Endothelial cell of umbilical vein (primary cell): ENCODE data around the gene KCNIP1. TPM values are rescaled to one million over a fixed set of nuclear protein-coding genes. Genes with fewer than 3 reads are reported as not detected.

Experiments used
- BruUV-seq: library from RNA; stranded (reverse); fragments of 400-500 nt; replicated peaks from 2 replicates; lab custom pipeline; 2021; lab: Mats Ljungman, UMichigan
- CTCF ChIA-PET: fragments of 300-600, 350-600 bp; sonication (Branson Sonifier 250); formaldehyde crosslinking; loops from one replicate; lab custom pipeline; 2021; ENCODE audit warnings: antibody characterized with exemption, inconsistent platforms; lab: Charles Lee
- POLR2A ChIA-PET: fragments of 300-600, 350-600 bp; sonication (Branson Sonifier 250); formaldehyde crosslinking; loops from one replicate; lab custom pipeline; 2021; ENCODE audit warnings: antibody characterized with exemption, inconsistent platforms; lab: Charles Lee
- DNase-seq: peaks from one replicate; pipeline ENCODE4 v3.0.0-alpha.2; 2011; ENCODE audit warnings: low read depth, low spot score
- FAIRE-seq: peaks from 2 replicates; lab custom pipeline; 2011; peaks lifted over from hg19 to GRCh38; lab: Jason Lieb, UNC
- H2AFZ ChIP-seq: 2 replicates; pipeline ENCODE4 v1.6.0; 2012; ENCODE audit warnings: low read depth, low read length, control low read depth, inconsistent platforms
- H3K27ac ChIP-seq: 2 replicates; pipeline ENCODE4 v1.5.1; 2011; ENCODE audit warnings: low read depth, mild to moderate bottlenecking, control low read depth, low read length, moderate library complexity; ENCODE audit not compliant: insufficient read depth
- H3K27me3 ChIP-seq, 2 experiments: 2 replicates each; pipeline versions ENCODE4 v1.6.0 to v1.6.1; 2011; ENCODE audit warnings: low read length in 2 of 2, mixed read lengths in 1 of 2; ENCODE audit not compliant: control insufficient read depth in 2 of 2, insufficient read depth in 2 of 2
- H3K36me3 ChIP-seq, 2 experiments: 2 replicates in 1 of 2; 3 replicates in 1 of 2; pipeline ENCODE4 v1.5.1; 2011; ENCODE audit warnings: low read length in 2 of 2, mild to moderate bottlenecking in 1 of 2, moderate library complexity in 1 of 2; ENCODE audit not compliant: control insufficient read depth in 2 of 2, insufficient read depth in 2 of 2; ENCODE audit errors: extremely low read depth in 1 of 2
- H3K4me1 ChIP-seq: 3 replicates; pipeline ENCODE4 v1.5.1; 2011; ENCODE audit warnings: mild to moderate bottlenecking, low read length; ENCODE audit not compliant: control insufficient read depth, insufficient read depth; ENCODE audit errors: extremely low read depth
- H3K4me2 ChIP-seq: 2 replicates; pipeline ENCODE4 v1.6.1; 2011; ENCODE audit warnings: low read length, control low read depth, mixed read lengths; ENCODE audit not compliant: insufficient read depth
- H3K4me3 ChIP-seq, 3 experiments: fragments of 200-600 bp in 1 of 3; sonication (generic), shearing (Covaris generic) in 1 of 3; replicated peaks in 1 of 3; 2 replicates each; pipeline ENCODE4 v1.5.1; 2011 to 2016; ENCODE audit warnings: control low read depth in 3 of 3, low read length in 3 of 3, mild to moderate bottlenecking in 2 of 3, inconsistent platforms in 1 of 3, low read depth in 1 of 3, moderate library complexity in 1 of 3; ENCODE audit not compliant: insufficient read depth in 1 of 3
- H3K79me2 ChIP-seq: 2 replicates; pipeline ENCODE4 v1.6.0; 2012; ENCODE audit warnings: low read length, inconsistent platforms; ENCODE audit not compliant: control insufficient read depth, insufficient read depth
- H3K9ac ChIP-seq: replicated peaks from 2 replicates; pipeline ENCODE3; 2011; ENCODE audit warnings: low read length, control low read depth; ENCODE audit not compliant: insufficient read depth; ENCODE audit errors: extremely low read depth
- H3K9me1 ChIP-seq: replicated peaks from 3 replicates; pipeline ENCODE4 v1.6.0; 2011; ENCODE audit warnings: mild to moderate bottlenecking, low read length; ENCODE audit not compliant: control insufficient read depth, insufficient read depth; ENCODE audit errors: extremely low read depth
- H3K9me3 ChIP-seq: replicated peaks from 2 replicates; pipeline ENCODE4 v1.5.1; 2012; ENCODE audit warnings: low read length, inconsistent platforms; ENCODE audit not compliant: control insufficient read depth, insufficient read depth
- H4K20me1 ChIP-seq: replicated peaks from 2 replicates; pipeline ENCODE3; 2011; ENCODE audit warnings: mild to moderate bottlenecking, low read length; ENCODE audit not compliant: control insufficient read depth, insufficient read depth; ENCODE audit errors: extremely low read depth
- EZH2 ChIP-seq: IDR thresholded peaks from 2 replicates; pipeline ENCODE4 v1.6.1; 2012; ENCODE audit warnings: borderline replicate concordance, low read depth, mild to moderate bottlenecking, moderate library complexity, low read length, inconsistent platforms; ENCODE audit not compliant: severe bottlenecking
- FOS ChIP-seq: IDR thresholded peaks from 2 replicates; pipeline ENCODE4 v1.6.1; 2011; ENCODE audit warnings: mild to moderate bottlenecking, low read length, moderate library complexity, borderline replicate concordance; ENCODE audit not compliant: insufficient read depth
- JUN ChIP-seq: IDR thresholded peaks from 2 replicates; pipeline ENCODE4 v1.6.1; 2011; ENCODE audit warnings: borderline replicate concordance, low read depth; ENCODE audit not compliant: insufficient read length, insufficient read depth
- MYC ChIP-seq: IDR thresholded peaks from one replicate; pipeline ENCODE4 v1.6.1; 2011; ENCODE audit warnings: mild to moderate bottlenecking, low read depth, low read length
- POLR2A ChIP-seq: IDR thresholded peaks from 2 replicates; pipeline ENCODE4 v1.6.1; 2012; ENCODE audit warnings: low read depth, mild to moderate bottlenecking, control low read depth, low read length
- POLR2AphosphoS5 ChIP-seq: IDR thresholded peaks from 2 replicates; pipeline ENCODE4 v1.6.1; 2012; ENCODE audit warnings: low read depth, mild to moderate bottlenecking, control low read depth, low read length, moderate library complexity; ENCODE audit not compliant: insufficient read depth
- dilution Hi-C: fragments of 300-500 bp; cut with MboI; formaldehyde crosslinking; loops from one replicate; pipeline ENCODE4 v1.15.0; 2019; ENCODE audit warnings: low sequenced_read_pairs; ENCODE audit not compliant: extremely low pct_ligation_motif_present
- intact Hi-C: fragments of 100-400 bp; cut with micrococcal nuclease; formaldehyde crosslinking; loops from one replicate; pipeline ENCODE4 v1.10.0; 2022
- polyA plus RNA-seq, 4 experiments: library from polyadenylated mRNA; depleted of rRNA in 3 of 4; stranded (reverse) in 3 of 4; unstranded in 1 of 4; fragments of >200 nt; gene quantifications; 2 replicates each; pipeline versions ENCODE4 v1.2.1 to v1.2.3, GENCODE V29; 2011 to 2012; ENCODE audit warnings: missing spikeins in 1 of 4
- total RNA-seq: library from RNA; stranded (reverse); gene quantifications from 2 replicates; pipeline ENCODE4 v1.2.3, GENCODE V29; 2021
- TF ChIP-seq, protein P1 (sequence below): IDR thresholded peaks from 2 replicates; pipeline ENCODE4 v1.6.1; 2011; ENCODE audit not compliant: insufficient read depth, insufficient read length
- TF ChIP-seq, protein P2 (sequence below), 2 donors: IDR thresholded peaks; 1 replicate in 1 of 2; 2 replicates in 1 of 2; pipeline ENCODE4 v1.5.1; 2011; ENCODE audit warnings: low read length in 2 of 2, mild to moderate bottlenecking in 2 of 2, moderate library complexity in 2 of 2, control low read depth in 1 of 2, inconsistent platforms in 1 of 2, low read depth in 1 of 2; ENCODE audit not compliant: insufficient read depth in 1 of 2; ENCODE audit errors: extremely low read depth in 1 of 2

KCNIP1 gene
- total and polyA plus RNA-seq, 2 donors (not counting 3 experiments of a cell fraction or from before 2014, with no cell fraction given), result 0.15 TPM; not detected in 1

DNA sequence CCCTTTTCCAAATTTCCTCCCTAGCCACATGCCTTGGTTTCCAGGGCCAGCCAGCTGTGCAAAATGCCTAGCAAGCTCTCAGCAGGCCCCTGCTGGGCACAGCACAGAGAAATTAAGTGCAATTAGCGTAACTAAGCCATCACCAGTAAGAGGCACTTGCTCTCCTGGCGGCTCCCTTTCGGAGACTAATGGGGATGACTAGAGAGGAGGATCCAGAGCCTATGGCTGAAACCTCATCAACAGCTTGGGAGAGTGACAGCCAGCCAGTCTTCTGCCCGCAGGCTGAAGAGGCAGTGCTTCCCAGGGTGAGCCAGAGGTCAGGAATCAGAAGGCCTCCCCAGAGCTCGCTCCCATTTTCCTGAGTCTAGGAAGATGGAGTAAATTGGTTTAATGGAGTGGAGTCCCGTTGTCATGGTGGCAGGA is 108.4 kb downstream of the KCNIP1 start:
- TF ChIP-seq, protein P1, sequence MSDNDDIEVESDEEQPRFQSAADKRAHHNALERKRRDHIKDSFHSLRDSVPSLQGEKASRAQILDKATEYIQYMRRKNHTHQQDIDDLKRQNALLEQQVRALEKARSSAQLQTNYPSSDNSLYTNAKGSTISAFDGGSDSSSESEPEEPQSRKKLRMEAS, result no peak
- TF ChIP-seq, protein P2, sequence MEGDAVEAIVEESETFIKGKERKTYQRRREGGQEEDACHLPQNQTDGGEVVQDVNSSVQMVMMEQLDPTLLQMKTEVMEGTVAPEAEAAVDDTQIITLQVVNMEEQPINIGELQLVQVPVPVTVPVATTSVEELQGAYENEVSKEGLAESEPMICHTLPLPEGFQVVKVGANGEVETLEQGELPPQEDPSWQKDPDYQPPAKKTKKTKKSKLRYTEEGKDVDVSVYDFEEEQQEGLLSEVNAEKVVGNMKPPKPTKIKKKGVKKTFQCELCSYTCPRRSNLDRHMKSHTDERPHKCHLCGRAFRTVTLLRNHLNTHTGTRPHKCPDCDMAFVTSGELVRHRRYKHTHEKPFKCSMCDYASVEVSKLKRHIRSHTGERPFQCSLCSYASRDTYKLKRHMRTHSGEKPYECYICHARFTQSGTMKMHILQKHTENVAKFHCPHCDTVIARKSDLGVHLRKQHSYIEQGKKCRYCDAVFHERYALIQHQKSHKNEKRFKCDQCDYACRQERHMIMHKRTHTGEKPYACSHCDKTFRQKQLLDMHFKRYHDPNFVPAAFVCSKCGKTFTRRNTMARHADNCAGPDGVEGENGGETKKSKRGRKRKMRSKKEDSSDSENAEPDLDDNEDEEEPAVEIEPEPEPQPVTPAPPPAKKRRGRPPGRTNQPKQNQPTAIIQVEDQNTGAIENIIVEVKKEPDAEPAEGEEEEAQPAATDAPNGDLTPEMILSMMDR (IDR thresholded peaks at IDR 0.05; ENCODE audit: extremely low read depth in 1 of 2, insufficient read depth in 1 of 2, low read depth in 1 of 2, low read length in 2 of 2), result no peak
- TF ChIP-seq EZH2 (no peak), MYC (no peak), FOS (no peak), POLR2A (no peak), POLR2AphosphoS5 (no peak), JUN (no peak)
- Histone ChIP-seq H3K9me3 (no peaks in the 10 kb centered on the region), H3K9ac (no peak overlapping the region), H3K27me3 (peaks cover 0 to 5% of the 10 kb centered on the region in 2 experiments), H3K27ac (no peak overlapping the region), H3K4me2 (no peak overlapping the region), H3K36me3 (no peaks in the 10 kb centered on the region), H3K79me2 (no peaks in the 10 kb centered on the region), H2AFZ (no peak overlapping the region), H3K4me3 (no peak overlapping the region), H3K4me1 (no peaks in the 10 kb centered on the region), H4K20me1 (no peaks in the 10 kb centered on the region), H3K9me1 (no peaks in the 10 kb centered on the region)
- intact Hi-C loops (no loop called here), dilution Hi-C loops (no loop called here)
- BruUV-seq, result no TSS peak
- FAIRE-seq, result no peak
- POLR2A ChIA-PET, result no interaction called here
- CTCF ChIA-PET, result interaction anchor here (3.3 to 4.3 kb wide), 2 partner anchors 9 to 20 kb away, joined by 23 to 24 read pairs; no protein-coding TSS in a partner anchor
- no peak for DNase-seq
